ENCODE measurements around the gene ALLC. TPM values are rescaled to one million over a fixed set of nuclear protein-coding genes. Genes with fewer than 3 reads are reported as not detected.

The ALLC gene
- total RNA-seq, 1 donor from 2014 or later, result not detected

GRCh38 chr2:3743951-3744555 is 86.1 kb downstream of the ALLC start:
- no peak for DNase-seq
- Histone ChIP-seq H3K36me3 (no peaks in the 10 kb centered on the region), H3K4me3 (no peak overlapping the region), H3K9me3 (no peaks in the 10 kb centered on the region), H3K4me1 (no peaks in the 10 kb centered on the region), H3K27me3 (no peaks in the 10 kb centered on the region), H3K27ac (no peak overlapping the region)
- intact Hi-C loops (cut with DNase I), result no loop called here
- no peak for TF ChIP-seq CTCF (IDR thresholded peaks at IDR 0.05)
- ATAC-seq, result peak; percentile 10

DNA sequence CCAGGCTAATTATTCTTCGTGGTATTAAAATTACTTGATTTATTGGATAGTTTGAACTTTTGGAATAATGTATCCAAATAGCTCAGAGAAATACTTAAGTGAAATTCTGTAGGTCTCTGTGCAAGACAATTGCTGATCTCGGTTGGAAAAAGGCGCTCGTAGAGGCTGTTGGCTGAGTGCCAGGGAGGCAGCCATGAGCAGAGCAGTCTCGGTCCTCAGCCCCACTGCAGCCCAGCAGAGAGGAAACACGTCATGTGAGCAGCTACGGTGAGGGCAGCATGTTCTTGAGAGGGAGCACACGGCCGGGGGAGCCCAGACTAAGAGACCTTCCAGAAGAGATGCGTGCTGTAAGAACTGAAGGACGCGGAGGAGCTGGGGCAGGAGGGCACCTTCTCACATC is 87.9 kb downstream of the ALLC start:
- DNase-seq (no peak), ATAC-seq (no peak)
- Histone ChIP-seq H3K27ac (no peak overlapping the region), H3K36me3 (no peaks in the 10 kb centered on the region), H3K9me3 (no peaks in the 10 kb centered on the region), H3K27me3 (no peaks in the 10 kb centered on the region), H3K4me3 (no peak overlapping the region), H3K4me1 (no peaks in the 10 kb centered on the region)
- intact Hi-C loops (cut with DNase I), result no loop called here
- TF ChIP-seq CTCF (IDR thresholded peaks at IDR 0.05), result no peak

DNA sequence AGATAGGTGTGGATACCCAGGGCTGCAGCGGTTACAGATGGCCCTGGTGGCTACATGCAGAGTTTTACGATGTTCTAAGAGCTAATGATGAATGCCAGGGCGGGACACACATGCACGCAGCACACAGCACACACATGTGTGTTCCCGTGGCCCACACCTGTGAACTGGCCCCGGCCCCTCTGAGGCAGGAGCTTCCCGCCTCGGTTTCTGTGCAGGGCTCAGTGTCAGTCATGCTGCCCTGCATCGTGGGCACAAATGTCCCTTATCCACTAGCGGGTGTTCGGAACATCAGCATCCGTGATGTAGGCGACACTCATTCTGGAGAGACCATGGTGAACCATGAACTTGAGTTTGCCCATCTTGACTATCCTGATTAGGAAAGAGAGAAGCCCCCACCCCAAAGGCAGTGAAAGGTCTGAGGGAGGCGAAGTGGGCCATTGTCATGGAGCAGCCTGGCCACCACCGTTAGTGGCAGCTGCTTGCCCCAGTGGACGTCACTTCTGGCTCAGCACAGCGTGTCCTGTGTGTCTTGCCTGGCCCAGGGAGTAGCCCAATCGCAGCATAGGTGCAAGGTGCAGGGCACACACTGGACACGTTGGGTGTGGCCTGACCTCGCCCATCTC is 89.1 kb downstream of the ALLC start:
- Histone ChIP-seq H3K4me3 (no peak overlapping the region), H3K4me1 (no peaks in the 10 kb centered on the region), H3K36me3 (no peaks in the 10 kb centered on the region), H3K27me3 (no peaks in the 10 kb centered on the region), H3K9me3 (no peaks in the 10 kb centered on the region), H3K27ac (no peak overlapping the region)
- ATAC-seq (no peak), DNase-seq (no peak)
- intact Hi-C loops (cut with DNase I), result no loop called here
- TF ChIP-seq CTCF (IDR thresholded peaks at IDR 0.05), result no peak

DNA sequence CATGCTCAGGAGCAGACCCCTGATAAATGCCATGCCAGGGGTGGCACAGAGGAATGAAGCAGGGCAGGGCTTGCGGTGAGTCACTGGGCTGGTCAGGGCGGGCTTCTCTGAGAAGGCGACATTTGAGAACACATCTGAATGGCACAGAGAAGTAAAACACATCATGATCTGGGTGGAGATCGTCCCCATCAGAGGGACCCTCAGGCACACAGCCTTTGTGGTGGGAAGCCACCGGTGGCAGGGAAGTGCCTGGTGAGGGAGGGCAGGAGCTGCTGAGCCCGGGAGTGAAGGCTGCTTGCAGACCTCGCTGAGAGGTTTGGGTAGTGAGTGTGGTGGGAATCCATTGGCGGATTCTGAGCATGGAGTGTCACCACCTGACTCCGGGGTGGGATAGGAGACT is 89.8 kb downstream of the ALLC start:
- ATAC-seq, result no peak
- TF ChIP-seq CTCF (IDR thresholded peaks at IDR 0.05), result no peak
- intact Hi-C loops (cut with DNase I), result no loop called here
- no peak overlapping the region for H3K4me3 ChIP-seq
- no peaks in the 10 kb centered on the region for H3K36me3 ChIP-seq
- peaks cover 5% of the 10 kb centered on the region for H3K27me3 ChIP-seq
- H3K4me1 ChIP-seq, result no peaks in the 10 kb centered on the region
- no peak overlapping the region for H3K27ac ChIP-seq
- no peaks in the 10 kb centered on the region for H3K9me3 ChIP-seq
- DNase-seq, result no peak

DNA sequence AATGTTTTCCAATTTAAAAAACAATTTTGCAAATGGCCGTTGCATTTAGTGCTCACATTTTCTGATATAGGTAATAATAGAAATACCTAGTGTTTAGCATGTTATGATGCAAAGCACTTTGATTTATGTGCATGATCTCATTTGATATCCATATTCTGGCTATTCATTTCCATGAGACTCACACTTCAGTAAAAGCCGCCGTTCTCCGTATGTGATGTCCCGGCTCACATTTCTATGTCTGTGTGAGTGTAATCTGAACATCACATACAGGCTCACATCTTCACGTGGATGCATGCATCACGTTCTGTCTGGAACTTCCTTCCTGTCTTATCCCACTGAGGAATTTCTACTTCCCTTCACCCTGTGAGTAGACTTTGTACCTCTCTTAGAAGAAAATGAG is 91.2 kb downstream of the ALLC start:
- DNase-seq (no peak), ATAC-seq (no peak)
- H3K27me3 ChIP-seq, result peaks cover 5% of the 10 kb centered on the region
- no peak for TF ChIP-seq CTCF (IDR thresholded peaks at IDR 0.05)
- no peak overlapping the region for H3K27ac ChIP-seq
- H3K9me3 ChIP-seq, result no peaks in the 10 kb centered on the region
- no peaks in the 10 kb centered on the region for H3K36me3 ChIP-seq
- H3K4me1 ChIP-seq, result no peaks in the 10 kb centered on the region
- H3K4me3 ChIP-seq, result no peak overlapping the region
- intact Hi-C loops (cut with DNase I), result no loop called here

Data from upper lobe of right lung (tissue), 1 donor.